ENCODE results near the gene MRPL54. TPM values are rescaled to one million over a fixed set of nuclear protein-coding genes. Genes with fewer than 3 reads are reported as not detected.

The MRPL54 gene
- total RNA-seq, 1 donor from 2014 or later, result 53.2 TPM

DNA sequence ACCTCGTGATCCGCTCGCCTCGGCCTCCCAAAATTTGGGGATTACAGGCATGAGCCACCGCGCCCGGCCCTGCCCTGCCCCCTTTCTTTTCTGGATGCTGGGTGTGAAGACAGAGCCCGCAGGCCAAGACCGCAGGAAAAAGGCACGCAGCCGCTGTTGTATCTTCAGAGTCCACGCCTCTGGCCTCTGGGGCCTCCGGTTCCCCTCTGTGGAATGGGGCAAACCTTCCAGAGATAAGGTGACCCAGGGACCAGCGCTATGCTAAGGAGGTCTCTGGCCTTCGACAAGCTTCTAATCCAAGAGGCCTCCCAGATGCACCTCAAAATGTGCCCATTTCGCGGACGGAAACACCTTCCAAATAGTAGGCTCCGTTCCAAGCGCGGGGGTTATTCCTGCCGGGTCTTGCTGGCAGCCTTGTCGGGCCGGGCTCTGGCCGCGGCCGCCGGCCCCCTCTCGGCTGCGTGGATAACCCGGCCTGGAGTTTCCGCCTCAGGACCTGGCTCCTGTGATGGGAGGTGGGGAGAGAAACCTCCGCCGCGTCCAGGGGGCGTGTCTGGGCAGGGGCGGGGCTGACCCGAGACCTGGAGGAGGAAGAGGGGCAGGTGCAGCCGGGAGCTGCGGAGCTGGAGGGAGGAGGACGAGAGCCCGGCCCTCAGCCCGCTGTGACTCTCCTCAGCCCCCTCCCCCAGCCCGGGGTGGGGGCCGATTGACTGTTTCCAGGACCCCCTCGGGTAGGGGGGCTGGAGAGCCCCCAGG is 41.2 kb upstream of the MRPL54 start:
- Mint-ChIP-seq H3K36me3 (ENCODE audit: unreplicated experiment) (no peaks in the 10 kb centered on the region), H3K9me3 (ENCODE audit: unreplicated experiment) (no peaks in the 10 kb centered on the region), H3K4me1 (ENCODE audit: unreplicated experiment) (peaks cover 9% of the 10 kb centered on the region), H3K27ac (ENCODE audit: unreplicated experiment) (no peak overlapping the region), H3K4me3 (ENCODE audit: unreplicated experiment) (peak overlapping the region; percentile 60), H3K27me3 (ENCODE audit: unreplicated experiment) (peaks cover 17% of the 10 kb centered on the region)
- TF ChIP-seq, protein P1, sequence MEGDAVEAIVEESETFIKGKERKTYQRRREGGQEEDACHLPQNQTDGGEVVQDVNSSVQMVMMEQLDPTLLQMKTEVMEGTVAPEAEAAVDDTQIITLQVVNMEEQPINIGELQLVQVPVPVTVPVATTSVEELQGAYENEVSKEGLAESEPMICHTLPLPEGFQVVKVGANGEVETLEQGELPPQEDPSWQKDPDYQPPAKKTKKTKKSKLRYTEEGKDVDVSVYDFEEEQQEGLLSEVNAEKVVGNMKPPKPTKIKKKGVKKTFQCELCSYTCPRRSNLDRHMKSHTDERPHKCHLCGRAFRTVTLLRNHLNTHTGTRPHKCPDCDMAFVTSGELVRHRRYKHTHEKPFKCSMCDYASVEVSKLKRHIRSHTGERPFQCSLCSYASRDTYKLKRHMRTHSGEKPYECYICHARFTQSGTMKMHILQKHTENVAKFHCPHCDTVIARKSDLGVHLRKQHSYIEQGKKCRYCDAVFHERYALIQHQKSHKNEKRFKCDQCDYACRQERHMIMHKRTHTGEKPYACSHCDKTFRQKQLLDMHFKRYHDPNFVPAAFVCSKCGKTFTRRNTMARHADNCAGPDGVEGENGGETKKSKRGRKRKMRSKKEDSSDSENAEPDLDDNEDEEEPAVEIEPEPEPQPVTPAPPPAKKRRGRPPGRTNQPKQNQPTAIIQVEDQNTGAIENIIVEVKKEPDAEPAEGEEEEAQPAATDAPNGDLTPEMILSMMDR (IDR thresholded peaks at IDR 0.05), result no peak
- DNase-seq (ENCODE audit: extremely low spot score, unreplicated experiment), result peak; percentile 95

DNA sequence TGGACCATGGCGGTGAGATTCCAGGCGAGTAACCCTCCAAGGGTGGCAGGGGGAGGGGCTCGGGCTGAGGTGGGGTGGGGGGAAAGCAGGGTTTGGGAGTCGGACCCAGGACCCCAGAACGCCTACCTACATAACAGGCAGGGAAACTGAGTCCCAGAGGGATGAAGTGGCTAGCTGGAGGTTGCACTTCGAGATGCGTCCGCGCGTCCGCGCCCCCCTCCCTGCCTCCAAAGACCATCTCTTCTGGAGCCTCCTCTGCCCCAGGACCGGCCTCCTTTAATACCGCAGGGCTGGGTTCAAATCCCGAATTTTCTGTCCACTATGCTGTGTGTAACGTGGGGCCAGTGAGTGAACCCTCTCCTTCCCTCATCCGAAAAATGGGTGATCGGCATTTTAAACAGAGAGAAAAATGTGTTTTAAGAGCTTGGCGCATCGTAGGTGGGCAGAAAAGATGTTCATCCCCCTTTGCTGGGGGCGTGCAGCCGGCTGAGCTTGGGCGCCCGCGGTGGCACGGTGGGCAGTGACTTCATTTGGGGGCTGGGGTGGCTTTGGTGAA is 40.5 kb upstream of the MRPL54 start:
- H3K27ac Mint-ChIP-seq (ENCODE audit: unreplicated experiment), result no peak overlapping the region
- TF ChIP-seq, protein P1 (IDR thresholded peaks at IDR 0.05), result no peak
- H3K4me1 Mint-ChIP-seq (ENCODE audit: unreplicated experiment), result peaks cover 9% of the 10 kb centered on the region
- peak overlapping the region; percentile 60 for H3K4me3 Mint-ChIP-seq (ENCODE audit: unreplicated experiment)
- no peaks in the 10 kb centered on the region for H3K36me3 Mint-ChIP-seq (ENCODE audit: unreplicated experiment)
- no peaks in the 10 kb centered on the region for H3K9me3 Mint-ChIP-seq (ENCODE audit: unreplicated experiment)
- no peak for DNase-seq (ENCODE audit: extremely low spot score, unreplicated experiment)
- H3K27me3 Mint-ChIP-seq (ENCODE audit: unreplicated experiment), result peaks cover 17% of the 10 kb centered on the region

DNA sequence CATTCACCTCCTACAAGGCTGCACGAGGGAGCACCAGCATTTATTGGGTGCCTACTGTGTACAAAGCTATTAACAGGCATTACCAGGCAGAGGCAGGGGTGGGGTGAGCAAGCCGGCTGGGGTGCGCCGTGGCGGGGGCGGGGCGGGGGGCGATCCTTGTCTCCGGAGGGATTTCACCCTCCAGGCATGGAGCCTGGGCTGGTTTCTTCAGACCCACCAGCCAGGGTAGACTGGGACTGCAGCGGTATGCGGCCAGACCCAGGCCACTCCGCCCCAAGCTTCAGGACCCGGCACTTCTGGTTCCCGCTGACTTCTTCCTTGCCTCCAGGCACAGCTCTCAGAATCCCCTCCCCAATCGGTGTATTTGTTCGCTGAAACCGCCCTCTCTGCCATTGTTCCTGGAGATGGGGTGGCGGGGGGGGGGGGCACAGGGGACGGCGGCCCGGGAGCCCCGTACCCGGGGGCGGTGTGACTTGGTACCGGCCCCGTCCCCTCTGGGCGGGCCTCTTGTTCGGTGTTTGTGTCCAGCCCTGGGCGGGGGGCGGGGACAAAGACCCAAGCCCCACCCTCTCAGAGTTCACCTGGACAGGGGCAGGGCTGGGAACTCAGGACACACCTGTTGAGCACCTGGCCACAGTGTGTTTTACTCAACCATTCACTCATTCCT is 39.9 kb upstream of the MRPL54 start:
- Mint-ChIP-seq H3K27me3 (ENCODE audit: unreplicated experiment) (peaks cover 17% of the 10 kb centered on the region), H3K27ac (ENCODE audit: unreplicated experiment) (no peak overlapping the region), H3K9me3 (ENCODE audit: unreplicated experiment) (no peaks in the 10 kb centered on the region), H3K36me3 (ENCODE audit: unreplicated experiment) (no peaks in the 10 kb centered on the region), H3K4me1 (ENCODE audit: unreplicated experiment) (peaks cover 9% of the 10 kb centered on the region), H3K4me3 (ENCODE audit: unreplicated experiment) (peak overlapping the region; percentile 60)
- TF ChIP-seq, protein P1 (IDR thresholded peaks at IDR 0.05), result no peak
- DNase-seq (ENCODE audit: extremely low spot score, unreplicated experiment), result no peak

DNA sequence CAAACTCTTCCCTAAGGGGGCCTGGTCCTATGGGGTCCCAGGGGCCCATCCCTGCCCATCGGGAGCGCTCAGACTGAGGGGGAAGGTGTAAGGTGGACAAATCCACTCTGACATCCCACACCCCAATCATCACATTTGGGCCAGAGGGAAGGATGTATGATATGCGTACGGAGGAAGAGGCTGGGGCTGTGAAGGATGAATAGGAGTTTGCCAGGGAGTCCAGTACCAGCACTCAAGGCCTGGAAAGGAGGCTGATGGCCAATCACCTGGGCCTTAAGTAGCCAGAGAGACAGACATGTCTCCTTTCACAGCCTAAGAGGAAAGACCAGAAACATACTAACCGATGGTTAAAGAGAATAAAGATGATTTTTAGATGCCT is 39.4 kb upstream of the MRPL54 start:
- TF ChIP-seq, protein P1 (IDR thresholded peaks at IDR 0.05), result no peak

DNA sequence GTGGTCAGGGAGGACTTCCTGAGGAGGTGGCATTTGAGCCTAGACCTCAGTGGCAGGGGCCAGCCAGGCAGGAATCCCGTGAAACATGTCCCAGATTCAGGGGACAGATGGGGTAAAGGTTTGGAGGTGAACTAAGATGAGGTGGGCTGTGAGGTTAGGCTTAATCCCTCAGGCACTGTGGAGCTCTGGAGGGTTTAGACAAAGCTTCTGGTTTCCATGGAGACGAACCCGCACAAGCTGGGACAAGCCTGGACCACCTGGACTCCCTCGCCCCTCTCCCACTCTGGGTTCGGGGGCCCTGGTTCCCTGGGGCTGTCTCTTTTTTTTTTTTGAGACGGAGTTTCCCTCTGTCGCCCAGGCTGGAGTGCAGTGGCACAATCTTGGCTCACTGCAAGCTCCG is 38.6 kb upstream of the MRPL54 start:
- DNase-seq (ENCODE audit: extremely low spot score, unreplicated experiment), result no peak
- no peak overlapping the region for H3K27ac Mint-ChIP-seq (ENCODE audit: unreplicated experiment)
- TF ChIP-seq, protein P1 (IDR thresholded peaks at IDR 0.05), result no peak
- H3K27me3 Mint-ChIP-seq (ENCODE audit: unreplicated experiment), result peaks cover 17% of the 10 kb centered on the region
- peaks cover 9% of the 10 kb centered on the region for H3K4me1 Mint-ChIP-seq (ENCODE audit: unreplicated experiment)
- H3K9me3 Mint-ChIP-seq (ENCODE audit: unreplicated experiment), result no peaks in the 10 kb centered on the region
- no peaks in the 10 kb centered on the region for H3K36me3 Mint-ChIP-seq (ENCODE audit: unreplicated experiment)
- no peak overlapping the region for H3K4me3 Mint-ChIP-seq (ENCODE audit: unreplicated experiment)

More for the DNA sequence above, 39.4 kb upstream of the MRPL54 start:
- no peak for DNase-seq (ENCODE audit: extremely low spot score, unreplicated experiment)
- Mint-ChIP-seq H3K27ac (ENCODE audit: unreplicated experiment) (no peak overlapping the region), H3K9me3 (ENCODE audit: unreplicated experiment) (no peaks in the 10 kb centered on the region), H3K27me3 (ENCODE audit: unreplicated experiment) (peaks cover 17% of the 10 kb centered on the region), H3K36me3 (ENCODE audit: unreplicated experiment) (no peaks in the 10 kb centered on the region), H3K4me3 (ENCODE audit: unreplicated experiment) (peak overlapping the region; percentile 14), H3K4me1 (ENCODE audit: unreplicated experiment) (peaks cover 9% of the 10 kb centered on the region)
